Endothelial cell of umbilical vein (primary cell): ENCODE measurements around the gene TM4SF5.

Experiments used
- EZH2 ChIP-seq: IDR thresholded peaks from 2 replicates; pipeline ENCODE4 v1.6.1; 2012; ENCODE audit warnings: borderline replicate concordance, low read depth, mild to moderate bottlenecking, moderate library complexity, low read length, inconsistent platforms; ENCODE audit not compliant: severe bottlenecking
- FOS ChIP-seq: IDR thresholded peaks from 2 replicates; pipeline ENCODE4 v1.6.1; 2011; ENCODE audit warnings: mild to moderate bottlenecking, low read length, moderate library complexity, borderline replicate concordance; ENCODE audit not compliant: insufficient read depth
- JUN ChIP-seq: IDR thresholded peaks from 2 replicates; pipeline ENCODE4 v1.6.1; 2011; ENCODE audit warnings: borderline replicate concordance, low read depth; ENCODE audit not compliant: insufficient read length, insufficient read depth
- POLR2A ChIP-seq: IDR thresholded peaks from 2 replicates; pipeline ENCODE4 v1.6.1; 2012; ENCODE audit warnings: low read depth, mild to moderate bottlenecking, control low read depth, low read length
- POLR2AphosphoS5 ChIP-seq: IDR thresholded peaks from 2 replicates; pipeline ENCODE4 v1.6.1; 2012; ENCODE audit warnings: low read depth, mild to moderate bottlenecking, control low read depth, low read length, moderate library complexity; ENCODE audit not compliant: insufficient read depth
- TF ChIP-seq, protein P1 (sequence below), 2 donors: IDR thresholded peaks; 1 replicate in 1 of 2; 2 replicates in 1 of 2; pipeline ENCODE4 v1.5.1; 2011; ENCODE audit warnings: low read length in 2 of 2, mild to moderate bottlenecking in 2 of 2, moderate library complexity in 2 of 2, control low read depth in 1 of 2, inconsistent platforms in 1 of 2, low read depth in 1 of 2; ENCODE audit not compliant: insufficient read depth in 1 of 2; ENCODE audit errors: extremely low read depth in 1 of 2
- TF ChIP-seq, protein P2 (sequence below): IDR thresholded peaks from 2 replicates; pipeline ENCODE4 v1.6.1; 2011; ENCODE audit not compliant: insufficient read depth, insufficient read length

DNA sequence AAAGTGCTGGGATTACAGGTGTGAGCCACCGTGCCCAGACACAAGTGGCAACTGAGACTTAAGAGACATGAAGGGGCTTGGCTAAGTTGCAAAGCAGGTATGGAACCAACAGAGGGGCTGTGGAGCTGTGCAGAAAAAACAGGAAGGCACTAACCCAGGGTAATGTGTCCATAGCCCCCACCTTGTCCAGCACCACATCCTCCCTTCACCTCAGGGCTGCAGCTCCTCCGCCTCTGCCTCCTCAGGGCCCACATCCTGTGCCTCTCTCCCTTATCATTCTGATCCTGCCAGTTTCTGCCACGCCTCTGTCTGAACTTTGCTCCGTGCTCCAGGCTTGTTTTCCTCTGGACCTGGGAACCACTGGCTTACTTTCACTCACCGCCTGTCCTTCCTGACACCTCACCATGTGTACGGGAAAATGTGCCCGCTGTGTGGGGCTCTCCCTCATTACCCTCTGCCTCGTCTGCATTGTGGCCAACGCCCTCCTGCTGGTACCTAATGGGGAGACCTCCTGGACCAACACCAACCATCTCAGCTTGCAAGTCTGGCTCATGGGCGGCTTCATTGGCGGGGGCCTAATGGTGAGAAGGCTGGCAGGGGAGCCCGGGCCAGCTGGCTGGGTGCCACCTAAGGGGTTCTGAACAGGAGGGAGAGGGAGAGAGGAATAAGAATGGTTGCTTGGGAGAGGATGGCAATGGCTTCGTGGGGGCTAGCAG, at the start of gene TM4SF5:
- TF ChIP-seq POLR2A: no peak
- TF ChIP-seq, protein P1, sequence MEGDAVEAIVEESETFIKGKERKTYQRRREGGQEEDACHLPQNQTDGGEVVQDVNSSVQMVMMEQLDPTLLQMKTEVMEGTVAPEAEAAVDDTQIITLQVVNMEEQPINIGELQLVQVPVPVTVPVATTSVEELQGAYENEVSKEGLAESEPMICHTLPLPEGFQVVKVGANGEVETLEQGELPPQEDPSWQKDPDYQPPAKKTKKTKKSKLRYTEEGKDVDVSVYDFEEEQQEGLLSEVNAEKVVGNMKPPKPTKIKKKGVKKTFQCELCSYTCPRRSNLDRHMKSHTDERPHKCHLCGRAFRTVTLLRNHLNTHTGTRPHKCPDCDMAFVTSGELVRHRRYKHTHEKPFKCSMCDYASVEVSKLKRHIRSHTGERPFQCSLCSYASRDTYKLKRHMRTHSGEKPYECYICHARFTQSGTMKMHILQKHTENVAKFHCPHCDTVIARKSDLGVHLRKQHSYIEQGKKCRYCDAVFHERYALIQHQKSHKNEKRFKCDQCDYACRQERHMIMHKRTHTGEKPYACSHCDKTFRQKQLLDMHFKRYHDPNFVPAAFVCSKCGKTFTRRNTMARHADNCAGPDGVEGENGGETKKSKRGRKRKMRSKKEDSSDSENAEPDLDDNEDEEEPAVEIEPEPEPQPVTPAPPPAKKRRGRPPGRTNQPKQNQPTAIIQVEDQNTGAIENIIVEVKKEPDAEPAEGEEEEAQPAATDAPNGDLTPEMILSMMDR (IDR thresholded peaks at IDR 0.05; ENCODE audit: extremely low read depth in 1 of 2, insufficient read depth in 1 of 2, low read depth in 1 of 2, low read length in 2 of 2): no peak
- no peak for TF ChIP-seq EZH2
- TF ChIP-seq, protein P2, sequence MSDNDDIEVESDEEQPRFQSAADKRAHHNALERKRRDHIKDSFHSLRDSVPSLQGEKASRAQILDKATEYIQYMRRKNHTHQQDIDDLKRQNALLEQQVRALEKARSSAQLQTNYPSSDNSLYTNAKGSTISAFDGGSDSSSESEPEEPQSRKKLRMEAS: no peak
- TF ChIP-seq POLR2AphosphoS5: no peak
- TF ChIP-seq FOS: no peak
- no peak for TF ChIP-seq JUN
